Heart left ventricle (tissue), 16 donors: Measurements from ENCODE around the gene ZG16B. TPM values are rescaled to one million over a fixed set of nuclear protein-coding genes. Genes with fewer than 3 reads are reported as not detected.

Source experiments
- ATAC-seq, 4 donors: fragments of 200-7000 bp; cut with Tn5 transposase; one replicate each; pipeline ENCODE4 v1.9.1; 2020 to 2022; ENCODE audit warnings: moderate library complexity in 4 of 4, mild to moderate bottlenecking in 3 of 4, moderate number of reproducible peaks in 1 of 4
- DNase-seq, 5 donors: peaks; one replicate each; pipeline ENCODE4 v3.0.0-alpha.2; 2020
- H3K27ac ChIP-seq, 12 donors: fragments of 200-600 bp; sonication (generic) in 4 of 12; one replicate each; pipeline versions ENCODE4 v1.5.0 to v1.8.0; 2016 to 2022; ENCODE audit warnings: mild to moderate bottlenecking in 2 of 12
- H3K27me3 ChIP-seq, 9 donors: fragments of 200-600 bp; sonication (generic) in 2 of 9; one replicate each; pipeline versions ENCODE4 v1.5.1 to v1.8.0; 2016 to 2022; ENCODE audit warnings: mild to moderate bottlenecking in 3 of 9
- H3K36me3 ChIP-seq, 9 donors: fragments of 200-600 bp; sonication (generic) in 2 of 9; one replicate each; pipeline versions ENCODE4 v1.5.0 to v1.8.0; 2018 to 2022; ENCODE audit warnings: mild to moderate bottlenecking in 2 of 9
- H3K4me1 ChIP-seq, 12 donors: fragments of 200-600 bp; sonication (generic) in 4 of 12; one replicate each; pipeline versions ENCODE4 v1.5.0 to v1.8.0; 2016 to 2022; ENCODE audit warnings: mild to moderate bottlenecking in 3 of 12
- H3K4me3 ChIP-seq, 12 donors: fragments of 200-600 bp; sonication (generic) in 4 of 12; one replicate each; pipeline versions ENCODE4 v1.5.0 to v1.8.0; 2017 to 2022; ENCODE audit warnings: mild to moderate bottlenecking in 9 of 12, moderate library complexity in 4 of 12
- H3K9me3 ChIP-seq, 12 donors: fragments of 200-600 bp; sonication (generic) in 4 of 12; one replicate each; pipeline versions ENCODE4 v1.5.0 to v1.8.0; 2016 to 2022; ENCODE audit warnings: mild to moderate bottlenecking in 1 of 12
- CTCF ChIP-seq, 12 donors: fragments of 200-600 bp; sonication (generic) in 4 of 12; IDR thresholded peaks; one replicate each; pipeline versions ENCODE4 v1.5.0 to v1.8.0; 2018 to 2022; ENCODE audit warnings: antibody characterized with exemption in 12 of 12, mild to moderate bottlenecking in 5 of 12
- POLR2A ChIP-seq, 2 donors: fragments of 450-650 bp; IDR thresholded peaks; one replicate each; pipeline ENCODE4 v1.6.1; 2017; ENCODE audit warnings: antibody characterized with exemption in 2 of 2, mild to moderate bottlenecking in 2 of 2, moderate library complexity in 2 of 2
- WGBS, 4 donors: extraction: QIAGEN DNeasy Blood & Tissue Kit in 2 of 4; methylation state at CpG; one replicate each; pipeline versions ENCODE4 v1.1.5 to v1.1.7; 2013 to 2018; 5-methylcytosine and 5-hydroxymethylcytosine counted together
- intact Hi-C, 10 donors: fragments of 100-400 bp; cut with DNase I; formaldehyde crosslinking; loops; one replicate each; pipeline versions ENCODE4 v1.11.1 to v1.14.2; 2022
- polyA plus RNA-seq, 2 donors: library from polyadenylated mRNA; stranded (reverse); fragments of 200-250 nt; gene quantifications; one replicate each; pipeline ENCODE4 v1.2.3, GENCODE V29; 2013
- total RNA-seq, 9 donors: library from RNA; depleted of rRNA in 2 of 9; stranded (reverse); fragments of >200 nt in 2 of 9; fragmentation: NEBNext Ultra II Directional in 3 of 9; extraction: Animal tissue kit (Norgen Biotek cat#: 25700) in 3 of 9; gene quantifications; one replicate each; pipeline versions ENCODE4 v1.1.0 to v1.2.4, GENCODE V29; 2016 to 2023
- donor health status: ischemic (EF 13 %, LVEDD 7.1; RV severe dilation, severe dysfunction).
- donor health status: healthy with polysubstance abuse.
- donor health status: DM: no; HTN: yes; CAD: no.
- donor health status: DM: no; HTN: no; CAD: no.
- donor health status: ischemic (EF 25% LVEDD 6.9; RV normal size, moderate dysfunction).
- donor health status: ischemic (EF 25% LVEDD 5.7; RV mildly dilated, moderate dysfunction).
- donor health status: healthy.
- donor health status: DM: yes; HTN: yes; CAD: no.
- donor health status: ischemic (EF 35%, LVEDD 5.7; RV mildly dilated, moderate dysfunction).
- donor health status: nonischemic (EF 11% LVEDD 7.7; RV severe dilation, severe dysfunction).
- donor health status: DM: yes; HTN: yes; CAD: no.
- donor health status: PGD.
- donor health status: ischemic (EF 29% LVEDD 5.4; RV normal size, mild dysfunction).
- donor health status: nonischemic (EF 23%, LVEDD 6.1; RV moderate dilation, normal function).

Gene ZG16B
- total and polyA plus RNA-seq, 11 donors, result 0.50 to 3.0 TPM; not detected in 9

GRCh38 chr16:2799205-2799858 lies 30.8 kb upstream of the ZG16B start:
- Histone ChIP-seq H3K27me3 (peaks cover 0 to 30% (median 8%) of the 10 kb centered on the region in 9 donors), H3K9me3 (peaks cover 0 to 17% (median 8%) of the 10 kb centered on the region in 12 donors), H3K4me1 (peaks cover 0 to 15% (median 0%) of the 10 kb centered on the region in 12 donors), H3K36me3 (no peaks in the 10 kb centered on the region), H3K27ac (no peak overlapping the region), H3K4me3 (no peak overlapping the region)
- ATAC-seq, result no peak
- intact Hi-C loops, result loop anchor here in 2 of 10 donors (10.0 kb wide), 1 partner anchor 55 kb away; the partner anchor contains the start of gene PRSS22 (in 2 of the 2)
- no peak for TF ChIP-seq CTCF (IDR thresholded peaks at IDR 0.05)
- TF ChIP-seq POLR2A (IDR thresholded peaks at IDR 0.05), result no peak
- DNase-seq, result no peak
- WGBS, 4 donors, result 80 to 89% (median 85%) methylated on average over 16 to 21 of the region's 21 CpGs

- Histone ChIP-seq H3K27me3 (peaks cover 0 to 30% (median 8%) of the 10 kb centered on the region in 9 donors), H3K27ac (no peak overlapping the region), H3K4me3 (no peak overlapping the region), H3K9me3 (peaks cover 0 to 22% (median 12%) of the 10 kb centered on the region in 12 donors), H3K36me3 (no peaks in the 10 kb centered on the region), H3K4me1 (peaks cover 0 to 10% (median 0%) of the 10 kb centered on the region in 12 donors)
- DNase-seq (no peak), ATAC-seq (no peak)
- TF ChIP-seq CTCF (IDR thresholded peaks at IDR 0.05) (no peak), POLR2A (IDR thresholded peaks at IDR 0.05) (no peak)
- 59 to 76% (median 67%) methylated on average over 1 of the region's 1 CpG for WGBS, 4 donors
- intact Hi-C loops, result loop anchor here in 2 of 10 donors (10.0 kb wide), 1 partner anchor 55 kb away; the partner anchor contains the start of gene PRSS22 (in 2 of the 2)
Measured at GRCh38 chr16:2799859-2800226, 30.3 kb upstream of the ZG16B start.

GRCh38 chr16:2803545-2804195 lies 26.4 kb upstream of the ZG16B start:
- no peak for DNase-seq
- intact Hi-C loops, result no loop called here
- TF ChIP-seq POLR2A (IDR thresholded peaks at IDR 0.05), result no peak
- no peak for TF ChIP-seq CTCF (IDR thresholded peaks at IDR 0.05)
- ATAC-seq, result no peak
- Histone ChIP-seq H3K4me3 (no peak overlapping the region), H3K4me1 (no peaks in the 10 kb centered on the region), H3K27me3 (peaks cover 0 to 11% (median 3%) of the 10 kb centered on the region in 9 donors), H3K9me3 (peaks cover 0 to 22% (median 12%) of the 10 kb centered on the region in 12 donors), H3K36me3 (no peaks in the 10 kb centered on the region), H3K27ac (no peak overlapping the region)
- 72 to 82% (median 78%) methylated on average over 3 of the region's 3 CpGs for WGBS, 4 donors

GRCh38 chr16:2804728-2805127 lies 25.4 kb upstream of the ZG16B start:
- H3K36me3 ChIP-seq, result no peaks in the 10 kb centered on the region
- no peak overlapping the region for H3K27ac ChIP-seq
- TF ChIP-seq POLR2A (IDR thresholded peaks at IDR 0.05) (no peak), CTCF (IDR thresholded peaks at IDR 0.05) (no peak)
- peaks cover 0 to 24% (median 12%) of the 10 kb centered on the region in 12 donors for H3K9me3 ChIP-seq
- no peak overlapping the region for H3K4me3 ChIP-seq
- DNase-seq (no peak), ATAC-seq (no peak)
- H3K4me1 ChIP-seq, result no peaks in the 10 kb centered on the region
- WGBS, 4 donors, result 83 to 95% (median 91%) methylated on average over 3 to 4 of the region's 4 CpGs
- peaks cover 0 to 7% (median 0%) of the 10 kb centered on the region in 9 donors for H3K27me3 ChIP-seq
- intact Hi-C loops, result no loop called here
